GM23248 (cell line): ENCODE measurements around the gene MPRIP. TPM values are rescaled to one million over a fixed set of nuclear protein-coding genes. Genes with fewer than 3 reads are reported as not detected.

ENCODE experiments used
- DNase-seq: peaks from one replicate; pipeline ENCODE4 v3.0.0-alpha.2; 2015
- H2AFZ ChIP-seq: fragments of 200-600 bp; sonication (generic); 2 replicates; pipeline ENCODE4 v1.6.1; 2016; ENCODE audit warnings: antibody characterized with exemption
- H3F3A ChIP-seq: fragments of 200-600 bp; sonication (generic); 2 replicates; pipeline ENCODE4 v1.6.1; 2016; ENCODE audit warnings: mild to moderate bottlenecking, antibody characterized with exemption, mixed run types; ENCODE audit not compliant: insufficient read depth
- H3K27ac ChIP-seq: fragments of 200-600 bp; sonication (generic); 2 replicates; pipeline ENCODE4 v1.5.1; 2016; ENCODE audit warnings: mild to moderate bottlenecking
- H3K27me3 ChIP-seq: fragments of 200-600 bp; sonication (generic); replicated peaks from 2 replicates; pipeline ENCODE4 v1.6.1; 2016; ENCODE audit warnings: mild to moderate bottlenecking; ENCODE audit not compliant: insufficient read depth
- H3K36me3 ChIP-seq: fragments of 200-600 bp; sonication (generic); 2 replicates; pipeline ENCODE4 v1.6.1; 2016; ENCODE audit warnings: low read depth, mild to moderate bottlenecking
- H3K4me1 ChIP-seq: fragments of 200-600 bp; sonication (generic); 2 replicates; pipeline ENCODE4 v1.6.1; 2016; ENCODE audit warnings: mild to moderate bottlenecking; ENCODE audit not compliant: insufficient read depth
- H3K4me2 ChIP-seq: fragments of 200-600 bp; sonication (generic); one replicate; pipeline ENCODE4 v1.6.1; 2016; ENCODE audit warnings: mild to moderate bottlenecking; ENCODE audit not compliant: unreplicated experiment
- H3K4me3 ChIP-seq: fragments of 200-600 bp; sonication (generic); 2 replicates; pipeline ENCODE4 v1.5.1; 2016; ENCODE audit warnings: mild to moderate bottlenecking
- H3K79me2 ChIP-seq: fragments of 200-600 bp; sonication (generic); 2 replicates; pipeline ENCODE4 v1.6.1; 2016; ENCODE audit warnings: mild to moderate bottlenecking; ENCODE audit not compliant: insufficient read depth
- H3K9ac ChIP-seq: fragments of 200-600 bp; sonication (generic); 2 replicates; pipeline ENCODE4 v1.6.1; 2016; ENCODE audit warnings: mild to moderate bottlenecking
- H3K9me2 ChIP-seq: fragments of 200-600 bp; sonication (generic); 2 replicates; pipeline ENCODE4 v1.6.1; 2016; ENCODE audit warnings: mixed run types, mild to moderate bottlenecking, moderate library complexity; ENCODE audit not compliant: insufficient read depth
- H3K9me3 ChIP-seq: fragments of 200-600 bp; sonication (generic); one replicate; pipeline ENCODE4 v1.6.1; 2017; ENCODE audit warnings: low read depth
- H4K20me1 ChIP-seq: fragments of 200-600 bp; sonication (generic); 2 replicates; pipeline ENCODE4 v1.6.0; 2016; ENCODE audit not compliant: insufficient read depth
- EZH2 ChIP-seq: fragments of 200-600 bp; sonication (generic); IDR thresholded peaks from 2 replicates; pipeline ENCODE4 v1.6.1; 2018; ENCODE audit warnings: antibody characterized with exemption, mild to moderate bottlenecking; ENCODE audit not compliant: insufficient read depth, poor library complexity, severe bottlenecking
- EZH2phosphoT487 ChIP-seq: fragments of 200-600 bp; sonication (generic); IDR thresholded peaks from 2 replicates; pipeline ENCODE4 v1.6.1; 2018; ENCODE audit warnings: antibody characterized with exemption, moderate library complexity, mild to moderate bottlenecking, low read depth; ENCODE audit not compliant: insufficient read depth
- WGBS, 2 experiments: methylation state at CpG; one replicate each; pipeline ENCODE4 v1.1.6; 2015 to 2017; ENCODE audit warnings: low lambda C conversion rate in 2 of 2, low coverage in 1 of 2; ENCODE audit errors: missing lambda C conversion rate in 2 of 2; 5-methylcytosine and 5-hydroxymethylcytosine counted together
- in situ Hi-C: fragments of 300-500 bp; cut with MboI; formaldehyde crosslinking; loops from 2 replicates; pipeline ENCODE4 v1.15.0; 2020
- polyA plus RNA-seq: library from polyadenylated mRNA; unstranded; fragments of >200 nt; fragmentation: Nextera tagmentation; extraction: Ambion mirVana; gene quantifications from 2 replicates; pipeline ENCODE4 v1.2.1, GENCODE V29; 2016
- total RNA-seq: library from RNA; depleted of rRNA; stranded (reverse); fragments of >200 nt; shearing (Covaris generic); gene quantifications from 2 replicates; pipeline ENCODE4 v1.2.3, GENCODE V29; 2014

The MPRIP gene
- total and polyA plus RNA-seq, 2 experiments from 2014 or later, result 73.5 to 292 TPM

GRCh38 chr17:17114592-17115225 lies 72.5 kb downstream of the MPRIP start:
- no peak overlapping the region for H3K4me2 ChIP-seq
- DNase-seq, result peak; percentile 56
- H3K4me3 ChIP-seq, result no peak overlapping the region
- H3K27ac ChIP-seq, result peak overlapping the region; percentile 25; the same call in 1 of the 2 replicates
- 57 to 60% methylated on average over 12 of the region's 12 CpGs for WGBS, 2 experiments
- H3K4me1 ChIP-seq, result peaks cover 22% of the 10 kb centered on the region
- no peaks in the 10 kb centered on the region; the same call in 1 of the 2 replicates for H3F3A ChIP-seq
- no peak overlapping the region for H3K9ac ChIP-seq
- H3K9me2 ChIP-seq, result no peaks in the 10 kb centered on the region
- H4K20me1 ChIP-seq, result peaks cover 30% of the 10 kb centered on the region
- no peaks in the 10 kb centered on the region for H3K9me3 ChIP-seq
- no peak overlapping the region for H2AFZ ChIP-seq
- in situ Hi-C loops, result no loop called here
- H3K79me2 ChIP-seq, result peaks cover 100% of the 10 kb centered on the region
- no peaks in the 10 kb centered on the region for H3K27me3 ChIP-seq
- H3K36me3 ChIP-seq, result no peaks in the 10 kb centered on the region
- TF ChIP-seq EZH2, result no peak
- no peak for TF ChIP-seq EZH2phosphoT487

GRCh38 chr17:17115620-17116019 lies 73.4 kb downstream of the MPRIP start:
- H3K9me2 ChIP-seq, result no peaks in the 10 kb centered on the region
- H4K20me1 ChIP-seq, result peaks cover 31% of the 10 kb centered on the region
- no peak overlapping the region for H2AFZ ChIP-seq
- no peaks in the 10 kb centered on the region for H3K36me3 ChIP-seq
- no peak overlapping the region for H3K4me2 ChIP-seq
- H3K79me2 ChIP-seq, result peaks cover 100% of the 10 kb centered on the region
- peaks cover under 1% of the 10 kb centered on the region; the same call in 1 of the 2 replicates for H3F3A ChIP-seq
- peaks cover 26% of the 10 kb centered on the region for H3K4me1 ChIP-seq
- in situ Hi-C loops, result no loop called here
- H3K27ac ChIP-seq, result no peak overlapping the region
- DNase-seq, result no peak
- no peak for TF ChIP-seq EZH2phosphoT487
- TF ChIP-seq EZH2, result no peak
- WGBS, 2 experiments, result 92 to 96% methylated on average over 4 of the region's 4 CpGs
- H3K4me3 ChIP-seq, result no peak overlapping the region
- no peak overlapping the region for H3K9ac ChIP-seq
- H3K27me3 ChIP-seq, result no peaks in the 10 kb centered on the region
- no peaks in the 10 kb centered on the region for H3K9me3 ChIP-seq

GRCh38 chr17:17116406-17116805 lies 74.1 kb downstream of the MPRIP start:
- Histone ChIP-seq H3K79me2 (peaks cover 100% of the 10 kb centered on the region), H2AFZ (no peak overlapping the region), H3K9me2 (no peaks in the 10 kb centered on the region), H3K27me3 (no peaks in the 10 kb centered on the region), H3K4me3 (no peak overlapping the region), H3K9me3 (no peaks in the 10 kb centered on the region), H3K9ac (no peak overlapping the region), H3K27ac (no peak overlapping the region), H3K36me3 (no peaks in the 10 kb centered on the region), H3K4me1 (peaks cover 34% of the 10 kb centered on the region), H3K4me2 (no peak overlapping the region), H4K20me1 (peaks cover 34% of the 10 kb centered on the region), H3F3A (peaks cover 5% of the 10 kb centered on the region; the same call in 1 of the 2 replicates)
- 82 to 92% methylated on average over 4 of the region's 4 CpGs for WGBS, 2 experiments
- TF ChIP-seq EZH2 (no peak), EZH2phosphoT487 (no peak)
- in situ Hi-C loops, result no loop called here
- no peak for DNase-seq

DNA sequence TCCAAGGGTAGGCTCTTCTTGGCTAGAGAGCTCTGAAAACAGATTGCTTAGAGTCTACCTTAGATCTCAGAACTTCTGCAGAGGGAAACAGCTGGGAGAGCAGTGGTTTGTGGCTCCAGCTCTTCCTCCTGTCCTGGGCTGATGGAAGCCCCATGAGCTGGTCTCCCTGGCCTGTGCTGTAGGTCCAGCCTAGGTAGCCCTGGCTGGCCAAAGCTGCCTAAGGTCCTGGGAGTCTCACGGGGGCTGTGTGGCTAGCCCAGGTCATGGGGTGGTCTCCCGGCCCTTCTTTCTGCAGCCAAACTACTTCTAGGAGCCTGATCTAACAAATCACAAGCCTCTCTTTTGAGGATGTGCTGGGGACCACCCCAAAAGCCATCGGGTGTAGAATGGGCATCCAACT lies 75.7 kb downstream of the MPRIP start:
- no peaks in the 10 kb centered on the region for H3K9me2 ChIP-seq
- no peak overlapping the region for H3K9ac ChIP-seq
- H3K4me3 ChIP-seq, result no peak overlapping the region
- no peak for DNase-seq
- peaks cover 100% of the 10 kb centered on the region for H3K79me2 ChIP-seq
- H4K20me1 ChIP-seq, result peaks cover 34% of the 10 kb centered on the region
- H2AFZ ChIP-seq, result no peak overlapping the region
- no peaks in the 10 kb centered on the region for H3K36me3 ChIP-seq
- no peak for TF ChIP-seq EZH2
- no peak for TF ChIP-seq EZH2phosphoT487
- H3K27ac ChIP-seq, result no peak overlapping the region
- in situ Hi-C loops, result no loop called here
- WGBS, 2 experiments, result 96 to 100% methylated on average over 3 of the region's 3 CpGs
- no peak overlapping the region for H3K4me2 ChIP-seq
- H3K27me3 ChIP-seq, result no peaks in the 10 kb centered on the region
- peaks cover 11% of the 10 kb centered on the region; the same call in 1 of the 2 replicates for H3F3A ChIP-seq
- no peaks in the 10 kb centered on the region for H3K9me3 ChIP-seq
- H3K4me1 ChIP-seq, result peaks cover 34% of the 10 kb centered on the region
